Measurements from ENCODE around the gene ATP10A. TPM values are rescaled to one million over a fixed set of nuclear protein-coding genes. Genes with fewer than 3 reads are reported as not detected.

Gene ATP10A
- total RNA-seq, 3 donors from 2014 or later: 6.4 to 17.4 (median 7.2) TPM

DNA sequence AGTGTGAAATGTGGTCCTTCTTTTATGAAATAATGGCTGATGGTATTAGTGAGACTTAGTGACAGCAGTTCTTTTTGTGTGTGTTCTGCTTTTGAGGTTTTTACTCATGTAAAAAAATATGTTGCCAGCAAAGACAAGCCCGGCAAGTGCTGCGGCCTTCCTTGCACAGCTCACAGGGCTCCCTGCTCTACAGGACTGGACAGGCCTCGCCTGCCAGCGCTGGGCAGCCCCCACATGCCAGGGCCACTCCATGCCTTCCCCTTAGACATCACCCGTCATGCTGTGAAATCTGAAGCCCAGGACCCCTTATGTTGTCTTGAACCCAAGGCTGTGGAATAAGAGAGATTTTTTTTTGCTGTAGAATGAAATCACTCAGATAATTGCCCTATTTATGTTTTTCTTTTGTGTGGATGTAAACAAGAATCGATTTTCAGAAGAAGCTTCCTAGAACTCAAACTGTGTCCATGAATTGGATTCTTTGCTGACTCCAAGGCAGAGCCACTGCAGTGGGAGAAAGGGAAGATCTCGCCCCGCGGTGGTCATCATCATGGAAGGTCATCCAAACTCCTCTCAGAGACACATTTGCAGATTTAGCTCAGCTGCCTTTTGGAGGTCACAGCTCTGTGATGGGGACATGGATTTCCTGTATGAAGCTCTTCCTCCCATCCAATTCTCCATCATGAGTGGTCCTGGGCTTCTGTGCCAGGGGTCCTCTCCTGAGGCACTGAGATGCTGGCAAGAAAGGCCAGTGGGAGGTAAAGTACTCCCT is 150.8 kb downstream of the ATP10A start:
- H3K4me1 ChIP-seq: no peaks in the 10 kb centered on the region
- no peaks in the 10 kb centered on the region for H3K9me3 ChIP-seq
- DNase-seq (ENCODE audit: low spot score in 2 of 2): no peak
- intact Hi-C loops (cut with DNase I; ENCODE audit: low total_unique reads): no loop called here
- H3K4me3 ChIP-seq: no peak overlapping the region
- H3K36me3 ChIP-seq: no peaks in the 10 kb centered on the region
- no peak overlapping the region for H3K27ac ChIP-seq
- no peaks in the 10 kb centered on the region for H3K27me3 ChIP-seq
- TF ChIP-seq POLR2A (IDR thresholded peaks at IDR 0.05): no peak
- no peak for TF ChIP-seq POLR2AphosphoS5 (IDR thresholded peaks at IDR 0.05)
- TF ChIP-seq, protein P1, sequence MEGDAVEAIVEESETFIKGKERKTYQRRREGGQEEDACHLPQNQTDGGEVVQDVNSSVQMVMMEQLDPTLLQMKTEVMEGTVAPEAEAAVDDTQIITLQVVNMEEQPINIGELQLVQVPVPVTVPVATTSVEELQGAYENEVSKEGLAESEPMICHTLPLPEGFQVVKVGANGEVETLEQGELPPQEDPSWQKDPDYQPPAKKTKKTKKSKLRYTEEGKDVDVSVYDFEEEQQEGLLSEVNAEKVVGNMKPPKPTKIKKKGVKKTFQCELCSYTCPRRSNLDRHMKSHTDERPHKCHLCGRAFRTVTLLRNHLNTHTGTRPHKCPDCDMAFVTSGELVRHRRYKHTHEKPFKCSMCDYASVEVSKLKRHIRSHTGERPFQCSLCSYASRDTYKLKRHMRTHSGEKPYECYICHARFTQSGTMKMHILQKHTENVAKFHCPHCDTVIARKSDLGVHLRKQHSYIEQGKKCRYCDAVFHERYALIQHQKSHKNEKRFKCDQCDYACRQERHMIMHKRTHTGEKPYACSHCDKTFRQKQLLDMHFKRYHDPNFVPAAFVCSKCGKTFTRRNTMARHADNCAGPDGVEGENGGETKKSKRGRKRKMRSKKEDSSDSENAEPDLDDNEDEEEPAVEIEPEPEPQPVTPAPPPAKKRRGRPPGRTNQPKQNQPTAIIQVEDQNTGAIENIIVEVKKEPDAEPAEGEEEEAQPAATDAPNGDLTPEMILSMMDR (IDR thresholded peaks at IDR 0.05): no peak

DNA sequence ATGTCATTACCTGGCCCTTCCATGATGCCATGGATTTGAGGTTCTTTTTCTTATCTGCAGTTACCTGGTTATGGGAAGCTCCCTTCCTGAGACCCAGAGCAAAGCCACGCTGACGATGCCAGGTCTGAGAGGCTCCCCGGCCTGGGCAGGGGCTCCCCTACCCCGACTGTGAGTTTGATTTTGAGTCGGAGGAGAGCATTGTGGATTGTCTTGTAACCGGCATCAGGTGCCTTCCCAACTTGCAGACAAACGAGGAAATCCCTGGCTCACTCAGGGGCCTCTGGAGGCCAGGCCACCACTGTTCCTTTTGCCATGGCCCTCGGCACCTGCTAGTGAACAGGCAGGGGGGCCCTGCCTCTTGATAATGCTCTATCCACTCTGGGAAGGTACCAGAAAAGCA is 151.4 kb downstream of the ATP10A start:
- intact Hi-C loops (cut with DNase I; ENCODE audit: low total_unique reads): no loop called here
- no peaks in the 10 kb centered on the region for H3K36me3 ChIP-seq
- no peak for TF ChIP-seq POLR2A (IDR thresholded peaks at IDR 0.05)
- TF ChIP-seq POLR2AphosphoS5 (IDR thresholded peaks at IDR 0.05): no peak
- TF ChIP-seq, protein P1 (IDR thresholded peaks at IDR 0.05): no peak
- no peaks in the 10 kb centered on the region for H3K27me3 ChIP-seq
- H3K4me1 ChIP-seq: no peaks in the 10 kb centered on the region
- H3K4me3 ChIP-seq: no peak overlapping the region
- H3K9me3 ChIP-seq: no peaks in the 10 kb centered on the region
- DNase-seq (ENCODE audit: low spot score in 2 of 2): peak in 1 of 2 donors; percentile 24
- no peak overlapping the region for H3K27ac ChIP-seq

DNA sequence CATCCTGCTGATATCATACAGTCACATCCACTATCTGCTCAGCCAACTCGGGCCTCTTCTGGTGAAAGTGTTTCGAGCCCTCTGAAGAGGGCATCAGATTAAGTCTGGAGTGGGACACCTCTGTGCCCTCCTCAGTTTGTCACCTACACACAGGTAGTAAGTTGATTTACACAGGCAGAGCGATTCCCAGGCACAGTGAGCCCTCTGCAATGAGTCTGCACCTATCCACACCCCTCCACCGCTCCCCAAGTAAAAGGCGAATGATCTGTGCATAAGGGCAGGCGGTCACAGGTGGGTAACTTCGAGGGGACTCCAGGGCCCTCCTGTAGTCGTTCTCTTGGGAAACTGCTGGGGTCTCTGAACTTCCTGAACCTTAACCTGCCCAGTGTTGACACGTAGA is 152.0 kb downstream of the ATP10A start:
- no peak for TF ChIP-seq POLR2AphosphoS5 (IDR thresholded peaks at IDR 0.05)
- TF ChIP-seq, protein P1 (IDR thresholded peaks at IDR 0.05): no peak
- DNase-seq (ENCODE audit: low spot score in 2 of 2): peak in 1 of 2 donors; percentile 14
- Histone ChIP-seq H3K9me3 (no peaks in the 10 kb centered on the region), H3K27me3 (no peaks in the 10 kb centered on the region), H3K36me3 (no peaks in the 10 kb centered on the region), H3K4me3 (no peak overlapping the region), H3K27ac (no peak overlapping the region), H3K4me1 (no peaks in the 10 kb centered on the region)
- intact Hi-C loops (cut with DNase I; ENCODE audit: low total_unique reads): no loop called here

DNA sequence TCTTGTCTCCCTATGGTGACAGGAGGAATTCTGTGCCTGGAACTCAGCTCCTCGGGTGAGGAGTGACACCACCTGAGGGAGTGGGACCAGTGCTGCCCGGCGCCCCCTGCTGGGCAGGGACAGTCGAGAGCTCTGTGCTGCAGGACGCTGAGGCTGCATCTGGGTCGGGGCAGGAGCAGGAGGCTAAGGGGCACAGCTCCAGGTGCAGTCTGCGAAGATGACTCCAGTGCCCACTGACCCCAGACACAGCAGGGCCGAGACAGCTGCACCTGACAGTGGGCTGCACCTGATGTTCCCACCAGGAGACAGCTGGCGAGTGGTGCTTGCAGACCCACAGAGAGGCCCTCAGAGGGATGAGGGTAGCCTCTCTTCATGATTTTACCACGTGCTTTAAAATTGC is 152.9 kb downstream of the ATP10A start:
- peak in 1 of 2 donors; percentile 60 for DNase-seq (ENCODE audit: low spot score in 2 of 2)
- no peaks in the 10 kb centered on the region for H3K36me3 ChIP-seq
- no peak overlapping the region for H3K27ac ChIP-seq
- H3K4me3 ChIP-seq: no peak overlapping the region
- H3K27me3 ChIP-seq: no peaks in the 10 kb centered on the region
- intact Hi-C loops (cut with DNase I; ENCODE audit: low total_unique reads): no loop called here
- no peak for TF ChIP-seq POLR2A (IDR thresholded peaks at IDR 0.05)
- TF ChIP-seq, protein P1 (IDR thresholded peaks at IDR 0.05): peak in 2 of 3 donors; percentile 34 to 56
- no peaks in the 10 kb centered on the region for H3K4me1 ChIP-seq
- no peaks in the 10 kb centered on the region for H3K9me3 ChIP-seq

DNA sequence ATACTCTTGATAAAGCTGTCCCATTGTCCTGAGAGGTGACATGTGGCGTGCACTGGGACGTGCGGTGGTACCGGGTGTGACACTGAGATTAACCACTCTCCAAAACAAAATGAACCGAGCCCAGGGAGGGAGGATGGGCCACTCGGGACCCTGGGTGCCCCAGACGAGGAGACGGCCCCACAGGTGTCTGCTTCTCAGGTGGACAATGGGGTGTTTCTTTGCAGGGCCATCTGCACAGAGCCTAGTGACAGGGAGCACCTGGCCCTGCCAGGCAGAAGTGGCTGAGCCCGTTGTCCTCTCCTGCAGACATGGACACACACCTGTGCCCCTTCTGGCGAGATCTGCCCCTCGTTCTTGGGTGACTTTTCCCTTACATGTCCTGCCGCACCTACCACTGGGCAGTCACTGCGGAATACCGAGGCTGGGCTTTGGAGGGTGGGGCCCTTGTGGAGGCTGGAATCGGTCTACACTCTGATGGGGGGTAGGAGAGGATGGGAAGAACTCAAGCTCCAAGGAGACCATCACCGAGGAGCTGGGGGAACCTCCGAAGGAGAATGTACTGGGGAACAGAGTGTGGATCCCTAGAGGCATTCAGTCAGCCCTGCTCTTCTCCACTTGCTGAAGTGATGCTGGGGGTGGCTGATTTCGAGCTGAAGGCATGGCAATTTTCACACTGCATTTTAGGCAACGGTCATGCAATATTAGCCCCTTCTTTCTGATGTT is 153.5 kb downstream of the ATP10A start:
- Histone ChIP-seq H3K4me1 (no peaks in the 10 kb centered on the region), H3K4me3 (no peak overlapping the region), H3K9me3 (no peaks in the 10 kb centered on the region), H3K27me3 (no peaks in the 10 kb centered on the region), H3K36me3 (no peaks in the 10 kb centered on the region), H3K27ac (no peak overlapping the region)
- TF ChIP-seq POLR2A (IDR thresholded peaks at IDR 0.05) (no peak), POLR2AphosphoS5 (IDR thresholded peaks at IDR 0.05) (no peak)
- TF ChIP-seq, protein P1 (IDR thresholded peaks at IDR 0.05): no peak
- intact Hi-C loops (cut with DNase I; ENCODE audit: low total_unique reads): no loop called here
- peak in 1 of 2 donors; percentile 46 for DNase-seq (ENCODE audit: low spot score in 2 of 2)
